Sigmoid colon (tissue), 4 donors: ENCODE results near the gene SF3B5.

ENCODE experiments used
- EP300 ChIP-seq, 4 donors: sonication (generic); formaldehyde crosslinking; IDR thresholded peaks; one replicate each; pipeline ENCODE4 v1.6.1; 2017; ENCODE audit warnings: antibody characterized with exemption in 4 of 4
- POLR2A ChIP-seq, 2 donors: fragments of 450-650 bp; IDR thresholded peaks; one replicate each; pipeline ENCODE4 v1.6.1; 2016; ENCODE audit warnings: antibody characterized with exemption in 2 of 2, mild to moderate bottlenecking in 2 of 2, moderate library complexity in 2 of 2
- POLR2AphosphoS5 ChIP-seq, 4 donors: sonication (generic); formaldehyde crosslinking; IDR thresholded peaks; one replicate each; pipeline ENCODE4 v1.6.1; 2017; ENCODE audit warnings: antibody characterized with exemption in 4 of 4
- TF ChIP-seq, protein P1 (sequence below), 4 experiments: fragments of 450-650 bp in 3 of 4; fragments of 200-600 bp in 1 of 4; IDR thresholded peaks; one replicate each; pipeline ENCODE4 v1.5.1; 2016 to 2019; ENCODE audit warnings: antibody characterized with exemption in 4 of 4, mild to moderate bottlenecking in 3 of 4, moderate library complexity in 2 of 4

DNA sequence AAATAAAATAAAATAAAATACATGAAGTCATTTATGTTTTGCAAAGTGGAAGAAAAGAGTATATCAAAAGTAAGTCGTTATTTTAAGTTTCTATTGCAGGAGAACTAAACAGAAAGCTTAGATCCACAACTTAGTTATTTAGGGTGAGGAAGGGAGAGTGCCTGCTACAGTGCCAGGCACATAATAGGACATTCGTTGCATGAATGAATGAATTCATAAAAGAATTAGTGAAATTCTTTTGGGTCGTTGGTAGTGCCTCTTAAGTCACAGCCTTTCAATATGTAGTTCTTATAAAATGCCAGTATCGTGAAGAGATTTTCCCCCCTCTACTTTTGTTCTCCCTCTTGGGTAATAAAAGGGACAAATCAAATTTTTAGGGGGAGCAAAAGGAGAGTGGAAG is 29.1 kb downstream of the SF3B5 start:
- TF ChIP-seq POLR2AphosphoS5 (IDR thresholded peaks at IDR 0.05) (no peak), EP300 (IDR thresholded peaks at IDR 0.05) (no peak), POLR2A (IDR thresholded peaks at IDR 0.05) (no peak)
- TF ChIP-seq, protein P1, sequence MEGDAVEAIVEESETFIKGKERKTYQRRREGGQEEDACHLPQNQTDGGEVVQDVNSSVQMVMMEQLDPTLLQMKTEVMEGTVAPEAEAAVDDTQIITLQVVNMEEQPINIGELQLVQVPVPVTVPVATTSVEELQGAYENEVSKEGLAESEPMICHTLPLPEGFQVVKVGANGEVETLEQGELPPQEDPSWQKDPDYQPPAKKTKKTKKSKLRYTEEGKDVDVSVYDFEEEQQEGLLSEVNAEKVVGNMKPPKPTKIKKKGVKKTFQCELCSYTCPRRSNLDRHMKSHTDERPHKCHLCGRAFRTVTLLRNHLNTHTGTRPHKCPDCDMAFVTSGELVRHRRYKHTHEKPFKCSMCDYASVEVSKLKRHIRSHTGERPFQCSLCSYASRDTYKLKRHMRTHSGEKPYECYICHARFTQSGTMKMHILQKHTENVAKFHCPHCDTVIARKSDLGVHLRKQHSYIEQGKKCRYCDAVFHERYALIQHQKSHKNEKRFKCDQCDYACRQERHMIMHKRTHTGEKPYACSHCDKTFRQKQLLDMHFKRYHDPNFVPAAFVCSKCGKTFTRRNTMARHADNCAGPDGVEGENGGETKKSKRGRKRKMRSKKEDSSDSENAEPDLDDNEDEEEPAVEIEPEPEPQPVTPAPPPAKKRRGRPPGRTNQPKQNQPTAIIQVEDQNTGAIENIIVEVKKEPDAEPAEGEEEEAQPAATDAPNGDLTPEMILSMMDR (IDR thresholded peaks at IDR 0.05) = no peak
